HepG2 (cell line): ENCODE data around the gene KIF13A. TPM values are rescaled to one million over a fixed set of nuclear protein-coding genes. Genes with fewer than 3 reads are reported as not detected.
A peak's percentile ranks its signal among the peaks of the same experiment; 100 is the strongest.

Experiments
- AGO1 ChIP-seq: fragments of 200-400 bp; formaldehyde crosslinking; IDR thresholded peaks from 2 replicates; pipeline ENCODE4 v1.6.1; 2017; ENCODE audit warnings: mild to moderate bottlenecking, low read depth, low read length, moderate library complexity; ENCODE audit not compliant: poor library complexity, severe bottlenecking
- CREB1 ChIP-seq, 2 experiments: fragments of 450-650 bp in 1 of 2; IDR thresholded peaks; 2 replicates each; pipeline ENCODE4 v1.6.1; 2016 to 2017; ENCODE audit warnings: control low read depth in 1 of 2, mild to moderate bottlenecking in 1 of 2, missing compliant biosample characterization in 1 of 2, missing genetic modification characterization in 1 of 2
- CSRNP2 ChIP-seq: sonication (generic); formaldehyde crosslinking; conservative IDR thresholded peaks from 2 replicates; pipeline ENCODE4 v1.8.0; 2022; ENCODE audit warnings: low read depth, missing genetic modification reagents
- EED ChIP-seq: sonication (generic); formaldehyde crosslinking; IDR thresholded peaks from 2 replicates; pipeline ENCODE4 v1.5.0; 2020; ENCODE audit warnings: mild to moderate bottlenecking, missing genetic modification reagents
- LRRFIP1 ChIP-seq: sonication (generic); formaldehyde crosslinking; conservative IDR thresholded peaks from 2 replicates; pipeline ENCODE4 v1.4.0; 2020; ENCODE audit warnings: missing genetic modification reagents
- PHF21A ChIP-seq: sonication (generic); formaldehyde crosslinking; IDR thresholded peaks from 2 replicates; pipeline ENCODE4 v1.5.0; 2020; ENCODE audit warnings: mild to moderate bottlenecking, missing genetic modification reagents
- POLR2AphosphoS5 ChIP-seq: IDR thresholded peaks from 2 replicates; pipeline ENCODE4 v1.6.1; 2012; ENCODE audit warnings: low read depth, low read length
- RBFOX2 ChIP-seq: fragments of 200-400 bp; formaldehyde crosslinking; IDR thresholded peaks from 2 replicates; pipeline ENCODE4 v1.6.1; 2017; ENCODE audit warnings: low read depth, mild to moderate bottlenecking, low read length
- TBL1XR1 ChIP-seq: fragments of 150-350 bp; IDR thresholded peaks from 2 replicates; pipeline ENCODE4 v1.6.1; 2014; ENCODE audit warnings: borderline replicate concordance, low read length; ENCODE audit not compliant: partially characterized antibody
- TERF1 ChIP-seq: sonication (generic); formaldehyde crosslinking; IDR thresholded peaks from 2 replicates; pipeline ENCODE4 v1.8.0; 2022; ENCODE audit warnings: mild to moderate bottlenecking, missing genetic modification reagents, moderate library complexity
- THRA ChIP-seq: sonication (generic); formaldehyde crosslinking; IDR thresholded peaks from 2 replicates; pipeline ENCODE4 v1.4.0; 2020; ENCODE audit warnings: missing genetic modification reagents, borderline replicate concordance
- TOE1 ChIP-seq: sonication (generic); formaldehyde crosslinking; IDR thresholded peaks from 2 replicates; pipeline ENCODE4 v1.4.0; 2020; ENCODE audit warnings: mild to moderate bottlenecking, missing genetic modification reagents
- ZBTB21 ChIP-seq: sonication (generic); formaldehyde crosslinking; IDR thresholded peaks from 2 replicates; pipeline ENCODE4 v1.4.0; 2020; ENCODE audit warnings: missing genetic modification reagents
- ZBTB49 ChIP-seq: sonication (generic); formaldehyde crosslinking; IDR thresholded peaks from 2 replicates; pipeline ENCODE4 v1.4.0; 2020; ENCODE audit warnings: missing genetic modification reagents, borderline replicate concordance
- ZC3H13 ChIP-seq: sonication (generic); formaldehyde crosslinking; IDR thresholded peaks from 2 replicates; pipeline ENCODE4 v1.8.1; 2023; ENCODE audit warnings: mild to moderate bottlenecking, missing genetic modification reagents, moderate library complexity
- ZFP41 ChIP-seq: sonication (generic); formaldehyde crosslinking; IDR thresholded peaks from 2 replicates; pipeline ENCODE4 v1.4.0; 2020; ENCODE audit warnings: mild to moderate bottlenecking, missing genetic modification reagents, borderline replicate concordance
- ZNF10 ChIP-seq: sonication (generic); formaldehyde crosslinking; IDR thresholded peaks from 2 replicates; pipeline ENCODE4 v1.4.0; 2020; ENCODE audit warnings: mild to moderate bottlenecking, low read depth, missing genetic modification reagents, borderline replicate concordance
- ZNF121 ChIP-seq: sonication (generic); formaldehyde crosslinking; IDR thresholded peaks from 2 replicates; pipeline ENCODE4 v1.5.0; 2020; ENCODE audit warnings: mild to moderate bottlenecking, missing genetic modification reagents
- ZNF350 ChIP-seq: sonication (generic); formaldehyde crosslinking; IDR thresholded peaks from 2 replicates; pipeline ENCODE4 v1.4.0; 2020; ENCODE audit warnings: mild to moderate bottlenecking, low read depth, missing genetic modification reagents, borderline replicate concordance
- ZNF747 ChIP-seq: sonication (generic); formaldehyde crosslinking; IDR thresholded peaks from 2 replicates; pipeline ENCODE4 v1.8.1; 2023; ENCODE audit warnings: missing genetic modification reagents, mild to moderate bottlenecking, borderline replicate concordance
- ZNF782 ChIP-seq: sonication (generic); formaldehyde crosslinking; IDR thresholded peaks from 2 replicates; pipeline ENCODE4 v1.4.0; 2020; ENCODE audit warnings: missing genetic modification reagents, mild to moderate bottlenecking, borderline replicate concordance
- polyA plus RNA-seq, 8 experiments: library from polyadenylated mRNA; depleted of rRNA in 3 of 8; stranded (reverse) in 7 of 8; unstranded in 1 of 8; fragments of >200 nt; fragmentation: Illumina TruSeq in 4 of 8; extraction: Trizol in 4 of 8; gene quantifications; 2 replicates each; pipeline versions ENCODE4 v1.2.1 to v1.2.3, GENCODE V29; 2011 to 2016; ENCODE audit warnings: low read depth in 4 of 8, missing spikeins in 1 of 8, mixed read lengths in 1 of 8; ENCODE audit not compliant: insufficient read depth in 1 of 8
- total RNA-seq, 5 experiments: library from RNA; depleted of rRNA; stranded (reverse); fragments of >200 nt; fragmentation: Illumina TruSeq; extraction: Trizol; gene quantifications; 2 replicates each; pipeline ENCODE4 v1.2.3, GENCODE V29; 2016; ENCODE audit warnings: low read depth in 1 of 5

Gene KIF13A
- total and polyA plus RNA-seq, 2 of the 13 experiments (the other 11 are each of a cell fraction or from before 2014, with no cell fraction given) = 21.1 to 37.2 TPM

GRCh38 chr6:18034798-18035202, 47.4 kb upstream of the KIF13A start (continued):
- TF ChIP-seq CSRNP2 (CRISPR knock-in tag) (no peak), RBFOX2 (no peak), EED (CRISPR knock-in tag) (no peak), TERF1 (CRISPR knock-in tag) (no peak), PHF21A (CRISPR knock-in tag) (no peak), TOE1 (no peak), ZBTB21 (CRISPR knock-in tag) (peak; percentile 89), ZBTB49 (CRISPR knock-in tag) (no peak), ZNF350 (CRISPR knock-in tag) (no peak), ZNF121 (CRISPR knock-in tag) (no peak), LRRFIP1 (CRISPR knock-in tag) (no peak), ZFP41 (CRISPR knock-in tag) (no peak), POLR2AphosphoS5 (no peak), ZC3H13 (CRISPR knock-in tag) (no peak), ZNF747 (CRISPR knock-in tag) (no peak), THRA (CRISPR knock-in tag) (0 out of 2 replicates have a peak, but pooled peaks have one; percentile 13), ZNF782 (CRISPR knock-in tag) (no peak), ZNF10 (CRISPR knock-in tag) (no peak), CREB1 (IDR thresholded peaks at IDR 0.05) (peak; percentile 98), CREB1 (CRISPR knock-in tag; IDR thresholded peaks at IDR 0.05) (peak; percentile 91), AGO1 (no peak), TBL1XR1 (peak; percentile 38)
